OCI-M1 (cell line): ENCODE measurements around the gene B3GNT3.
"Not testable (repeated sequence)": the region's sequence is repeated elsewhere in the genome, so short reads cannot be mapped to it uniquely, and the experiment has no call there.

Source experiments
- DNase-seq: peaks from one replicate; lab custom pipeline; 2025; lab: John Stamatoyannopoulos, UW

The B3GNT3 gene

DNA sequence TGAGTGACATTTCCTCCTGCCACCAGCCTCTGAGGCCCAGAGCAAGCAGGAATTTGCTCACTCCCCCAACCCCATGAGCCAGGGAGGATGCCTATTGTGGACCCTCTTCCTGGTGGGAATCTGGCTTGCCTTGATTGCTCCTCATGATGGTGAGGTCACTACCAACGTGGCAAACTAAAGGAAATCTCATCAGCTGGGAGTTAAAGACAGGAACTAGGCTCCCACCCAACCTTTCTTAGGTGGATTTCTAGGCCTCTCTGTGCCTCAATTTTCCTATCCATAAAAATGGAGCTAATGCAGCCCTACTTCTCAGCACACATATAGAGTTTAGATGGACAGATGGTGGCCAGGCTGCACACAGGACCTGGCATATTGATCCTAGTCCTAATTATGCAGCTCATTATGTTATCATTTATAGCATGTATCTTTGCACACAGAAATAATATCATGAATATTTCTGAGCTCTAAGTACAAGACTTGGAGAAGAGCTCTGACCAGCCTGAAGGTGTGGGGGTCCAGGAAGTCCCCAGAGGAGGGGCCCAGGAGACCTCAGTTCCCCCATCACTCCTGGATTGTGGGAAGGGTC lies 2.0 kb downstream of the B3GNT3 start:
- DNase-seq = no peak

DNA sequence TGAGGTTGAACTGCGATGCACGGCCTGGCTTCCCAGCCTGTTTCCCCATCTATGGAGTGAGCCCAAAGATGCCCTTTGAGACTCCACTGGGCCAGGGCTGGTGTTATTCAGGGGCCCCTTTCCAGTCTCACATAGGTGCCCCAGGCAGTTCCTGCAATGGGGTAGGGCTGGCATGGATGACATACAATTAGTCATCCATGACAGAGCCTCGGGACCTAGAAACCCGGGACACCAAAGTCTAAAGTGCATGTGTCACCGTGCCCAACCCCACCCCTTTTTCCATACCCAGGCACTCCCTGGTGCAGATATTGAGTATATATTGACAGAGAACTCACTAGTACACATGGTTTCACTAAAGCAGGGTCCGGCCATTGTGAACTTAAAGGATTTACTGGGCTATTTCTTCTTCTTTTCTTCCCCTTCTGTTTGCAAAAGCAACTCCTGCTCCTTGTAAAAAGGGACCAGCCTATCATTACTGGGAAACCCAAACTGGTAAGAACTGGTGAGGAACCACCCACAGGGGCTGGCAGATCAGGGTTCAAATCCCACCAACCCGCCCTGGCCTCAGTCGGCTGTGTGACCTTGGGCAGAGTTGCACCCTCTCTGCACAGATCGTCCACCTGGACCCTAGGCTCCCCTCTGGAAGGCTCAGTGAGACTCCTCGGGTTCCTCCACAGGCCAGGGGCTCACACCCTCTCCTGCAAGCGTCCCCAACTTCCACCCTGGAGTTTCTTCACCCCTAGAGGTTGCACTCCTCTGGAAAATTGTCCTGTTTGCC lies 2.7 kb downstream of the B3GNT3 start:
- no peak for DNase-seq

DNA sequence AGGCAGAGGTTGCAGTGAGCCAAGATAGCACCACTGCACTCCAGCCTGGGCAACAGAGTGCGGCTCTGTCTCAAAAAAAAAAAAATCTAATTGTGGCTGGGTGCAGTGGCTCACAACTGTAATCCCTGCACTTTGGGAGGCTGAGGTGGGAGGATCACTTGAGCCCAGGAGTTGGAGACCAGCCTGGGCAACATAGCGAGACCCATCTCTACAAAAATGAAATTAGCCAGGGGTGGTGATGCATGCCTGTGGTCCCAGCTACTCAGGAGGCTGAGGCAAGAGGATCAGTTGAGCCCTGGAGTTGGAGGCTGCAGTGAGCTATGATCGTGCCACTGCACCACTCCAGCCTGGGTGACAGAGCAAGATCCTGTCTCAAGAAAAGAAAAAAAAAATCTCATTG lies 3.7 kb downstream of the B3GNT3 start:
- not testable (repeated sequence) for DNase-seq

DNA sequence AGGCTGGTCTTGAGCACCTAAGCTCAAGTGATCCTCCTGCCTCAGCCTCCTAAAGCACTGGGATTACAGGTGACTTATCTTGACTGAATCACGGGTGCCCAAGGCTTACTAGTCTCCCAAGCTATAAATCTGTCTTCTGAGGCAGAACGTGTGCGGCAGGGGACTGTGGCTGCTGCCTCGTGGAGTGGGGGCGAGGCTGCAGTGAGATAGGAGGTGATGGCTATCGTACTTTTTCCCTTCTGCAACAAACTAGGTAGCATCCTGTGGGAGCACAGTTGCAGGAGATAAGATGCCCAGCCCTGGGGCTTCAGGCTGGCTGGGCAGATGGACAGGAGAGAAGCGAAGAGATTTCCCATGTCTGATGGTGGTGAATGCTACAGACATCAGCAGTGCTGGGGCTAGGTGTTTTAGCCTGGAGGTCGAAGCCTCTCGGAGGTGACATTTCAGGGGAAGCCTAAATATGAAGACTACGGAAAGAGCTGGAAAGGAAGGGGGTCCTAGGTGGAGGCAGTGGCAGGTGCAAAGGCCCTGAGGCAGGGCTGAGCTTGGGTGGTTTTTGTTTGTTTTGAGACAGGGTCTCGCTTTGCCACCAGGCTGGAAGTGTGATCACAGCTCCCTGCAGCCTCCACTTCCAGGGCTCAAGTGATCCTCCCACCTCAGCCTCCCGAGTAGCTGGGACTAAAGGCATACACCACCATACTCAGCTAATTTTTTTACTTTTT lies 7.4 kb downstream of the B3GNT3 start:
- no peak for DNase-seq

DNA sequence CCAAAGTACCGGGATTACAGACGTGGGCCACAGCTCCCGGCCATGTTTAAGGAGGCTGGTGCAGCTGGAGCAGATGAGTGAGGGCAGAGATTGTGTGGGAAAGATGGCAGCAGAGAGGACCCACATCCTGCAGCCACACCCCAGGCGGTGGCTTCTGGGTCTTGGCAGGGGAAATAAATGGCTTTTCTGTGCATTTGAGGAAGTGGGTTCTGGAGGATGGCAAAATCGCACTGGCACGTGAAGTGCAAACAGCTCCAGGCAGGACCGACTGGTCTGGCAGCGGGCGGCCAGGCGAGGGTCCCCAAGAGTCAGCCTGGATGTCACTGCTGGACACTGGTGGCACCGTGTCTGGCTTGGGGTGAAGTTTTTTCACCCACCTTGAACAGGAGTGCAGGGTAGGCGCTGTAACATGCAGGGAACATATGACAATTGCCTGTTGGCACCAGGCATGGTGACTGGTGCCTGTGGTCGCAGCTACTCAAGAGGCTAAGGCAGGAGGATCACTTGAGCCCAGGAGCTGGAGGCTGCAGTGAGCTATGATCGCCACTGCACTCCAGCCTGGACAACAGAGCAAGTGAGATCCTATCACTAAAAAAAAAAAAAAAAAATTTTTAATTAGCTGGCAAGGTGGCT lies 8.4 kb downstream of the B3GNT3 start:
- no peak for DNase-seq

DNA sequence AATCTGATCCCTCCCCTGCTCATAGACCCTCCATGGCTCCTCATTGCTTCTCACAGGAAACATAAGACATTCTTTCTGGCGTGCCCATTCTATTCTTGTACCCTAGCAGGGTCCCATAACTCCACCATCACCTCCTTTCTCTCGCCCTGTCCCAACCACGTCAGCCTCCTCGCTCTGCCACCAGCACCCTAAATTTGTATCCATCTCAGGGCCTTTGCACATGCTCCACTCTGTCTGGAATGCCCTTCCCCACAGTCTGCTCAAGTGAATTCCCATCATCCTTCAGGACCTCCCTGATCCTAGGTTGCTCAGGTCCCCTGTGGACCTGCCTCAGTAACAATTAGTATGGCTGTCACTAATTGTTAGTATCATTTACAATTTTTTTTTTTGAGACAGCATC lies 10.5 kb downstream of the B3GNT3 start:
- no peak for DNase-seq

DNA sequence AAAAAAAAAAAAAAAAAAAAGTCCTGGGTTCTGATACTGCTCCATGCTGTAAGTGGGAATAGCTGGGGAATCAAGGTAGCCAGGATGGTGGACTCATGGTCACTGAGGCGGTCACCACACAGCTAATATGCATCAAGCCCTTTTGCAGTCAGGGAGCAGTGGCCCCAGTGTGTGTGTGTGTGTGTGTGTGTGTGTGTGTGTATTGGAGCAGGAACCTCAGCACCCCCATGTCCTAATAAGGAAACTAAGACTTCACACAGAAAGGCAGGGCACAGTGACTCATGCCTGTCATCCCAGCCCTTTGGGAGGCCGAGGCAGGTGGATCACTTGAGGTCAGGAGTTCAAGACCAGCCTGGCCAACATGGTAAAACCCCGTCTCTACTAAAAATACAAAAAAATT lies 12.0 kb downstream of the B3GNT3 start:
- no peak for DNase-seq

DNA sequence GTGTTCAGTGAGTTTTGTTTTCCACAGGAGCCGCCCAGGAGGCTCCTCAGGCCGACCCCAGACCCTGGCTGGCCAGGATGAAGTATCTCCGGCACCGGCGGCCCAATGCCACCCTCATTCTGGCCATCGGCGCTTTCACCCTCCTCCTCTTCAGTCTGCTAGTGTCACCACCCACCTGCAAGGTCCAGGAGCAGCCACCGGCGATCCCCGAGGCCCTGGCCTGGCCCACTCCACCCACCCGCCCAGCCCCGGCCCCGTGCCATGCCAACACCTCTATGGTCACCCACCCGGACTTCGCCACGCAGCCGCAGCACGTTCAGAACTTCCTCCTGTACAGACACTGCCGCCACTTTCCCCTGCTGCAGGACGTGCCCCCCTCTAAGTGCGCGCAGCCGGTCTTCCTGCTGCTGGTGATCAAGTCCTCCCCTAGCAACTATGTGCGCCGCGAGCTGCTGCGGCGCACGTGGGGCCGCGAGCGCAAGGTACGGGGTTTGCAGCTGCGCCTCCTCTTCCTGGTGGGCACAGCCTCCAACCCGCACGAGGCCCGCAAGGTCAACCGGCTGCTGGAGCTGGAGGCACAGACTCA lies 12.9 kb downstream of the B3GNT3 start:
- no peak for DNase-seq

DNA sequence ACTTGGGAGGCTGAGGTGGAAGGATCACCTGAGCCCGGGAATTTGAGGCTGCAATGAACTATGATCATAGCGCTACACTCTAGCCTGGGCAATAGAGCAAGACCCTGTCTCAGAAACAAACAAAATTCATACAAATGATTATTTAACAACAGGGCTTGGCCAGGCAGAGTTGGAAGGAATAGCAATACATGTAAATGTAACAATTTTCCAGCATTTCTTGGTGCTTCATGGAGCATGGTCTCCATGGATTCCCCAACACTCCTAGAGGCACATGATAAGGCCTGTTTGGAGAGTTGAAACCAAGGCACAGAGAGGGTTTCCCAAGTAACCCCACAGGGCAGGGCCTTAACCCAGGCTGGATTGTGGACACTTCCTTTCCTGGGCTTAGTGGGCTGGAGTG lies 16.2 kb downstream of the B3GNT3 start:
- DNase-seq = no peak

DNA sequence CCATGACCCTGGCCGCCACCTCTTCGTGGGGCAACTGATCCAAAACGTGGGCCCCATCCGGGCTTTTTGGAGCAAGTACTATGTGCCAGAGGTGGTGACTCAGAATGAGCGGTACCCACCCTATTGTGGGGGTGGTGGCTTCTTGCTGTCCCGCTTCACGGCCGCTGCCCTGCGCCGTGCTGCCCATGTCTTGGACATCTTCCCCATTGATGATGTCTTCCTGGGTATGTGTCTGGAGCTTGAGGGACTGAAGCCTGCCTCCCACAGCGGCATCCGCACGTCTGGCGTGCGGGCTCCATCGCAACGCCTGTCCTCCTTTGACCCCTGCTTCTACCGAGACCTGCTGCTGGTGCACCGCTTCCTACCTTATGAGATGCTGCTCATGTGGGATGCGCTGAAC lies 16.7 kb downstream of the B3GNT3 start:
- no peak for DNase-seq

DNA sequence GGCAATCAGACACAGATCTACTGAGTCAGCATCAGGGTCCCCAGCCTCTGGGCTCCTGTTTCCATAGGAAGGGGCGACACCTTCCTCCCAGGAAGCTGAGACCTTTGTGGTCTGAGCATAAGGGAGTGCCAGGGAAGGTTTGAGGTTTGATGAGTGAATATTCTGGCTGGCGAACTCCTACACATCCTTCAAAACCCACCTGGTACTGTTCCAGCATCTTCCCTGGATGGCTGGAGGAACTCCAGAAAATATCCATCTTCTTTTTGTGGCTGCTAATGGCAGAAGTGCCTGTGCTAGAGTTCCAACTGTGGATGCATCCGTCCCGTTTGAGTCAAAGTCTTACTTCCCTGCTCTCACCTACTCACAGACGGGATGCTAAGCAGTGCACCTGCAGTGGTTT lies 17.2 kb downstream of the B3GNT3 start:
- DNase-seq = no peak

DNA sequence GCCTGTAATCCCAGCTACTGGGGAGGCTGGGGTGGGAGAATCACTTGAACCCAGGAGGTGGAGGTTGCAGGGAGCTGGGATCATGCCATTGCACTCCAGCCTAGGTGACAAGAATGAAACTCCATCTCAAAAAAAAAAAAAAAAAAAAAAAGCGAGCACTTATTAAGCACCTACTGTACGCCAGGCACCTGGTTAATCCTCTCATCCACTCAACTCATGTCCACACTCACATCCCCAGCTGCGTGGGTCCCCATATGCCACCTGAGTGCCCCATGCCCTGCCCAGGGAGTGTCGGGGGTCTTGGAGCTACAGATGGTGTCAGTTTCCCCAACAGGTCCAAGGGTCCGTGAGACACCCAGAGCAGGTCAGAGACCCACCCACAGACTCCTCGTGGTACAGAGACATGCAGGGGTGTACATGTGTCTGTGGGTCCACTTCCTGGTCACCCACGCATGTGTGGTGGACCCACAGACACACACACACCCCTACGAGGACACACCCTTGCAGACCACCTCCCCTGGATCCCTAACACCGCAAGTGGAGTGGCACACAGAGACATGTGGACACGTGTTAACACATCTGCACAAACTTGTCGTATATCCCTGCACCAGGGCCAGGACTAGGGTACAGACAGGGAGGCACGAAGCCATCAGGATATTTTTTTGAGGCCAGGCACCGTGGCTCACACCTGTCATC lies 22.9 kb downstream of the B3GNT3 start:
- DNase-seq = no peak

DNA sequence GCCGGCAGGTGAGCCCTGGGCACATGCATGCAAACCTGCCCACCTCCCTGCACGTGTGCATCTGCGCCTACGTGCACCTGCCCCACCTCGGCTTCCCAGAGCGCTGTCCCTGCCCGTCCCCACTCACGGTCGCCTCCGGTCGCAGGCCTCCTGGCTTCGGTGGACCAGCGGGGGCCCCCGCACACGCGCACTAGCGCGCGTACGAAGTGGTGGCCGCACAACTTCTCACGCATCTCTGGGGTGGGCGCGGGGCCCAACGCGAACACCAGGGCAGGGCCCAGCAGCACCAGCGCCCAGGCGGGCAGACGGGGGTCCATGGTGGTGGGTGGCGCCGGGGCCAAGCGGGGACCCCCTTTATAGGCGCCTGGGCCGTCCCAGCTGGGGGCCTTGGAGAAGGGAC lies 26.3 kb downstream of the B3GNT3 start, which contains the start of gene INSL3:
INSL3 (minus strand) TSS at position 330 of the 400 bp plus-strand sequence; CDS start at position 317, 13 bp downstream.
- DNase-seq = no peak

DNA sequence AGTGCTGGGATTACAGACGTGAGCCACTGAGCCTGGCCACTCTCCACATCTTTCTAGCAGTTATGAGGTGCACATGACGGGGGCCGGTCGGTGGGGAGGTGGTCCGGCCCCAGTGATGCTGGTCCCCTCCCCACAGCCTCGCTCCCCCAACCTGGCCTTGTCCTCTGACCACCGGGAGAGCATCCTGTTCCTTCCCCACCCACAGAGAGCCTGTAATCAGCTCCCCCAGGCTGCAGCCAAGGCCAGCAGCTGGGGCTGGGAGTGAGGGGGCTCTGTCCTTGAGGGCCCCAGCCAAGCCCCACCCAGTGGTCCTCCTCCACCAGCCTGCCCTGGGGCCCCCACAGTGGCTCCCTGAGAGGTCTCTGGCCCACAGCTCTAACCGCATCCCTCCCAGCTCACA lies 29.4 kb downstream of the B3GNT3 start:
- DNase-seq = no peak

DNA sequence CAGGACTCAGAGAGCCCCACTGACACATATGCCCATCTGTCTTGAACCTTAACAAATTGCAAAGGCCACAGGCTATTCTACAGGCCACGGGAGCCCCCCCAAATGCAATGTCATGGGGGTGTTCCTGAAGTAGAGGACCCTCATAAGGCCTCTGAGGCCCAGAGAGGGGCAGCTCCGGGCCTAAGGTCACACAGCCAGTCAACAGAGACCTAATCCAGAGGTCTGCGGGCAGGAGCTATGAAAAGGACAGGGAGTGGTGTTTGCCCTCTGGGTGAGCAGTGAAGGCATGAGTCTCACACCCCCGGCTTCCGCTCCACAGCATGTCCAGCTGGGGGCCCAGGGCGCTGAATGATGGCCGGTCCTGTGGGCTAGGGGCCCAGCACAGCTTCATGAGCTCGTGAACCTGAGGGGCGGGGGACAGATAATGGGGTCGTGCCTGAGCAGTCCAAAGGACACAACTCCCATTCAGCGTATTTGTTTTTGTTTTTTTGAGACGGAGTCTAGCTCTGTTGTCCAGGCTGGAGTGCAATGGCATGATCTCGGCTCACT lies 31.6 kb downstream of the B3GNT3 start:
- no peak for DNase-seq

DNA sequence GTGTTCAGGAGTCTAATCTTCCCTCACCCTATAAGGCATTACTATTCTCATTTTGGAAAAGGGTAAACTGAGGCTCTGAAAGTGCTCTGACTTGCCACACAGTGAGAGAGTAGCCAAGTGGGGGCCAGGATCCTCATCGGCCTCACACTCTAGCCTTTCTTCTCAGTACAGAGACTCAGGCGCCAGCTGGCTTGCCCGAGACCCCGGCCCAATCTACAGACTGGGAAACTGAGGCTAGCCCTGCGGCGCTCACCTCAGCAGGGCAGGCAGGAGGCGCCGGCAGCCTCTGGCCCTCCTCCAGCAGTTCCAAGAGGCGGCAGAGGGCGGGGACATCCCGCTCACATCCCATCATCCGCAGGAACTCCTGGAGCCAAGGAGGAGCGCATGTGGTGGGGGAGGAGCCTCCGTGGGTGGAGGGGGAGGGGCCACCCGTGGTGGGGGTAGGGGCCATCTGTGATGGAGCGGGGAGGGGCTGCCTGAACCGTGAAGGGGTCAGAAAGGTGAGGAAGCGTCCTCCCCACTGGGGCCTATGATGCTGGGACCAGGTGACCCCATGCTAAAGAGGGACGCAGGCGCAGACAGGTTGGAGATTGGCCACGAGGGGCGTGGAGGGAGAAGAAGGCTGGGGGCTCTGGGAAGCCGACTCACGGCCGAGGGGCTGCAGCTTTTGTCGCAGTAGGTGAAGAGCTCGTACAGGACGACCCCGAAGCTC lies 35.1 kb downstream of the B3GNT3 start:
- DNase-seq = no peak

DNA sequence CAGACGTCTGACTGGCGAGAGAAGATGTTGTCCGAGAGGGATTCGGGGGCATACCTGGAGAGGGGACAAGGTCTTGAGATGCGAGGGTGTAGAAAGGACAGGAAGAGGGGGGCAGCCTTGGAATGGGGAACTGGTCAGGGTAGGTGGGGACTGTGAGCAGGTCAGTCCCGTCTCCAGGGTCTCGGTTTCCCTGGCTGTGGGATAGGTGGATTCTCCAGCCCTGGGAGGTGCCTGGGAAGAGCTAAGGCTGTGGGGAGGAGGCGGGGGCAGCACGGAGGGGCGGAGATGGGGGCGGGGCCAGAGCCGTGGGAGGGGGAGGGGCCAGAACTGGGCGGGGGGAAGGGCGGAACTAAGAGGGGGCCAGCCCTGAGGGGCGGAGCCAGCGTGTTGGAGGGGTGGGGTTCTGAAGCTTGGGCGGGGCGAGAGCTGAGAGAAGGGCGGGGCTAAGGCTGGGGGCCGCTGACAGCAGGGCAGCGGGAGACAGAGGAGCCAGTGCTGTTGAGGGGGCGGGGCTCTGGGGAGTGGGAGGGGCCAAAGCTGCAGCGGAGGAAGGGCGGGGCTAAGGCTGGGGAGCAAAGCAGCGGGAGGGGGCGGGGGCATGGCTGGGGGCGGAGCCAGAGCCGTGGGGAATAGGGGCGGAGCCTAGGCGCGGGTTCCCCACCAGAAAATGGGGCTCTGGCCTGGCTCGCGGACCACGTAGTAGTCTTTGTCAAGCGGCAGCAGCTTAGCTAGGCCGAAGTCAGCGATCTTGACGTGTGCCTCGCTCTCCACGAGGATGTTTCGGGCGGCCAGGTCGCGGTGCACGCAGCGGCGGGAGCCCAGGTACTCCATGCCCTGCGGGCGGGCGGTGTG lies 35.9 kb downstream of the B3GNT3 start:
- DNase-seq = peak; percentile 15

DNA sequence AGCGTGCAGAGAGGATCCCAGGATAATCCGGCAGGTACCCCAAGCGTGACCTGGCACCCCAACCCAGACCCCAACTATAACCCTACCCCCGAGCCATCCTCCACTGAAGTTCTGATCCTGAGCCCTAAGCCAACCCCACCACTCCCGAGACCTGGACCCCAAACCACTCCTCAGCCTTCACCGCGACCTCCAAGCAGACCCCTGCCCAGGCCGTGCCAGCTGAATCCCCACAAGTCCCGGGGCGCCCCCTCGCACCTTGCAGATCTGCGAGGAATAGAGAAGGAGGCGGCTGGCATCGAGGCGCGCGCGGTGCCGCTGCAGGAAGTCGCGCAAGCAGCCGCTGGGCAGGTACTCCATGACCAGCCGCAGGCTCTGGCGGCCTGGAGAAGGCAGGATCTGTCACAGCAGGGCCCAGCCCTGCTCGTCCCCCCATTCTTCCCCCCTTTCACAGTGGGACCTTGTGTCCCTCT lies 36.5 kb downstream of the B3GNT3 start:
- no peak for DNase-seq

DNA sequence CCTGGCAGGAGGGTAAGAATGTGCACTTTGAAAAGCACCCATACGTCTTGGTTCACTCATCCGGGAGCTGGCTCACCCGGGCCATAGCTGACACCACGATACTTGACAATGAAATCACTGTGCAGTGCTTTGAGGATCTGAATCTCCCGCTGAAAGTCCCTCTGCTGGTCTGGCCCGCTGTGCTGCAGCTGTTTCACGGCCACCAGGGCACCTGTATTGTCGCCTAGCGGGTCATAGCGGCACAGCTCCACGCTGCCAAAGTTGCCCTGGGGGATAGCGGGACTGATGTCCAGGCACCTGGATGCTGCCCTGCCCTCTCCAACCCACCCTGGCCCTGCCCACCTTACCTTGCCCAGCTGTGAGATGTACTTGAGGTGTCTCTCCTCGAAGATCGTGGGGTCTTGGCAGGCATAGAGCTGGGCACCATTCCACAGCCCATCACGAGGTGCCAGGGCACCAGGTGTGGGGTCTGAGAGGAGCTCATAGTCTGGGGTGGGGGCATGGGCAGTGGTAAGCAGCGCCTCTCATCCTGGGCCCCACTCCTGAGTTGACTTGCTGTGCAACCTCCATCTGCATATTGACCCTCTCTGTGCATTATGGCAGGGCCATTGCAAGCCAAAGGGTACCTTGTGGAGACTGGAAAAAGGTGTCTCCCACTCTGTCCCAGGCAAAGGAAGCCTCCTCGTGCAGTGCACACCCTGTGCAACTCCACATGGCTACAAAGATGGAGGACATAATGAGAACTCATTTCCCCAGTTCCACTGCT lies 37.7 kb downstream of the B3GNT3 start:
- DNase-seq = no peak
